ENCODE results near the gene SAMD1.

Gene SAMD1

DNA sequence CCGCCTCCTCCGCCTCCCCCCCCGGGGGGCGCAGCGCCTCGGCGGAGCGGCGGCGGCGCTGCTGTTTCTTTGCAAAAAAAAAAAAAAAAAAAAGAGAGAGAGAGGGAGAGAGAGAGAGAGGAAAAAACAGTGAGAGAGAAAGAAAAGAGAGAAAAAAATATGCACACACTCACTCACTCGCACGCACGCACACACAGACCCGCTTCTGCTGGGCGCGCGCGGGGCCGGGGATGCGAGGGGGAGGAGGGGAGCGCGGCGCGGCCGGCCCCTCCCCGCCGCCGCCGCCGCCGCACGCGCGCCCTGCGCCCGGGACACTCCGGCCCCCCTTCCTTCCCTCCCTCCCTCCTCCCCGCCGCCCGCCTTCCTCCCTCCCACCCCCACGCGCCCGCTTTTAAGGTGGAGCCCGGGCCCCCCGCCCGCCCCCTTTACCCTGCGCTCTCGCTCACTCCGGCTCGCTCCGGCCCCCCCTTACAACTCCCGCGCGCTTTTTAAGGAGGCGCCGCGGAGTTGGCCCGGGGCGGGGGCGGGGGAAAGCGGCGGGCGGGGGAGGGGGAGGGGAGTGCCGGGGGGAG lies at the start of gene SAMD1:
Gene SAMD1 (minus strand): TSS at position 243 of the 572 bp plus-strand sequence.
- peak; percentile 34 for DNase-seq

GRCh38 chr19:14139944-14140343 lies 49.4 kb upstream of the SAMD1 start:
- no peak for DNase-seq

DNA sequence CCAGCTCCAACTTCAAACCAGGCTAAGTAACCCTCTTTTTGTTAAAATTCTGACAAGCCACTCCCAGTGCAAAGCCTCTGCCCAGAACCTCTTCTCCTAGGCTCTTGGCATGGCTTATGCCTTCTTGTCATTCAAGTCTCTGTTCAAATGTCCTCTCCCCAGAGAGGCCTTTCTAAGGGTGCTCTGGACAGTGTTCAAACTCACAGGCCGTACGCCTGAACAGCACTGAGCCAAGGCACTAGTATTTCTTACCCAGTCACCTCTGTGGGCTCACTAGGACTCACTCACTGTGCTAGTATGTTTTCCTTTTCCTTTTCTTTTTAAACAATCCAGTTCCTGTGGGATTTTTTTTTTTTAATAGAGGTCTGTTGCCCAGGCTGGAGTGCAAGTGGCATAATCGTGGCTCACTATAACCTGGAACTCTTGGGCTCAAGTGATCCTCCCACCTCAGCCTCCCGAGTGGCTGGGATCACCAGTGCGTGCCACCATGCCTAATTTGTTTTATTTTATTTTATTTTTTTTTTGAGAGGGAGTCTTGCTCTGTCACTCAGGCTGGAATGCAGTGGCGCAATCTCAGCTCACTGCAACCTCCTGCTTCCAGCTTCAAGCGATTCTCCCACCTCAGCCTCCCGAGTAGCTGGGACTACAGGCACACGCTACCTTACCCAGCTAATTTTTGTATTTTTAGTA lies 48.2 kb upstream of the SAMD1 start:
- no peak for DNase-seq

DNA sequence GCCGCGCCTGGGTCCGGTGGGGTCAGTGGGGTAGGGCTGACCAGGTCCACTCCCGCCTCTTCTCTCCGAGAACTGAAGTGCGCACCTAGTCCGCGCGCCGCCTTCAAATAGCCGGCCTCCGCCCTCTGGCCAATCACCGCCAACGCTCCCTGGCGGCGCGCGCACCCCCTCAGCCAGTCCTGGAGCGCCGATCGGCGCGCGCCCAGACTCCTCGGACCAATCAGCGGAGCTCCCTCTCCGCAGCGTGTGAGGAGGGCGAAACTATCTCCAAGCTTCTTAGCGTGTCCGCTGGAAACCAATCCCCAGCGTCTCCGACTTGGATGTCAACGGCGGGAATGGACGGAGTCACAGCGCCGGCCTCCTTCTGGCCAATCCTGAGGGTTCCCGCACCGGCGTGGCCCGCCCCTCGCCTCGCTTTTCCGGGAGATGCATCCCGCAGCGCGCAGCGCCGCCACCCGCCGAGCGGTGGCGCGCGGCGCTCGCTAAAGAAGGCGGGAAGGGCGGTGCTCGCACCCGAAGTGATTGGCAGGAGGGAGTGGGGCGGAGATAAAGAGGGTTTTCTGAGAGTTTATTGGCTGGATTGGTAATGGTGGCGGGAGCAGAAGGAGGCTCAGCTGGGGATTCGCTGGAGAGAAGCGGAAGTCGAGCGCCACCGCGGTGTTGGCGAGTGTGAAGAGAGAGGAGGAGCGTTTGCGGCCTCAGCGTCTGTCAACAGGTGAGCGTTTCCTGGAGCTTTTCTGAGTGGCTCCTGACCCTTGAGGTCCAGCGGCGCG lies 46.1 kb upstream of the SAMD1 start, which contains the start of gene ASF1B:
Gene ASF1B (minus strand): TSS at position 81 of the 773 bp plus-strand sequence. CDS start 133 bp downstream, outside the sequence.
- DNase-seq, result peak; percentile 100

GRCh38 chr19:14135985-14136508 lies 45.5 kb upstream of the SAMD1 start:
- DNase-seq, result no peak

- DNase-seq, result no peak
Observed at GRCh38 chr19:14135355-14135754, 44.8 kb upstream of the SAMD1 start.

DNA sequence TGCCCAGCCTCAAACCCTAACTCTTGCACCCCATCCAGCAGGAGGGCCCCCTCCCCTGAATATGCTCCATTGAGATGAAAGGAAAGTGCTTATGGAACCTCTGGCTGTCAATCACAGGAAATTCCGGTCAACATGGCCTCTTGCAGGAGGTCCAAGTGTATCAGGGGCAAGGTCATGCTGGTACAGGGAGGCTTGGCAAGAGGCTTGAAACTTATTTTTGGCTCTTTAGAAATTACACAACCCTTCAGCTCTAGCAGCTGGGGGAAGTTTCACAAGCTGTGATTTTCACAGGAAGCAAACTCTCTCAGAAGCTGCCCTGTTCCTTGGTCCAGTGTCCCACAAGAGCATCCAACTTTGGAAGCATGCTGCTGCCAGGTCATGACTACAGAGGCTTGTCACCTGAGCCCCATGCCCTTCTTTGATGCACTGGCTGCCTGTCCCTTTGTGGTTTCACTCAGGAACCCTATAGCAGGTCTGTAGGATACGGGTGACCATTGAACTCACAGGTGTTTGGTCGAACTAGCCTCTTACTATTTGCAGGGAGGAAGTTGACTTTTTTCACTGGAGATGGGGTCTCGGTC lies 37.5 kb upstream of the SAMD1 start:
- no peak for DNase-seq

DNA sequence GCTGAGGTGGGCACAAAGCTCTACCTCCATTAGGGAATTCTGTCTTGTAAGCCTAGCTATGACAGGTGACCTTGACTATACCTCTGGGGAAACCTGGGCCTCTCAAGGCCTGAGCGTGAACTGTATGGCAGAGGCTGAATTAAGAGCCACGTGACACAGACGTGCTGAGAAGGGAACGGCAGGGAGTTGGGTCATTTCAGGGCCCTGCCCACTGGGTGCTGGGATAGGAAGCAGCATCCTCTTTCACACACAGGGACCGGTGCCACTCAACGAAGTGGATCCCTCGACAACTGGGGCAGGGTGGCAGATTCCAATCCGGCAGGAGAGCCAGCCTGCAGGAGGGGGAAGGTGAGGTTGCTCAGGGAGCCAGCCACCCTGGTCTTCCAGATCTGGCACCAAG lies 36.6 kb upstream of the SAMD1 start:
- DNase-seq, result no peak

DNA sequence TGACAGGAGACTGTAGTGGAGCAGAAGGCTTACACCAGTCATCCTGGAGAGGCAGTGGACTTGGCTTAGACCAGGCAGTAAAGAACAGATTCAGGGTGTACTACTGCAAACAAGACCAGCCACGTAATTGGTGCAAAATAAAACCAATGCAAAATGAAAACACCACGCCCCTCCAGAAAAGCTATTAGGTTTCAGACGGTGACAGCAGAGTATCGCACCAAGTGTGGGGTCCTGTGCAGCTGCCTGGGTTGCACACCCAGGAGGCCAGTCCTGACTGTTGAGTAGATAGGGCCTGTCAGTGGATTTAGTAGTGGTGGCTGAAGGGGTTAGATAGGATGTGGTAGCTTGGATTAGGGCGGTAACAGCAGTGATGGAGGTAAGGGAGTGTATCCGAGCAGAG lies 32.4 kb upstream of the SAMD1 start:
- no peak for DNase-seq

DNA sequence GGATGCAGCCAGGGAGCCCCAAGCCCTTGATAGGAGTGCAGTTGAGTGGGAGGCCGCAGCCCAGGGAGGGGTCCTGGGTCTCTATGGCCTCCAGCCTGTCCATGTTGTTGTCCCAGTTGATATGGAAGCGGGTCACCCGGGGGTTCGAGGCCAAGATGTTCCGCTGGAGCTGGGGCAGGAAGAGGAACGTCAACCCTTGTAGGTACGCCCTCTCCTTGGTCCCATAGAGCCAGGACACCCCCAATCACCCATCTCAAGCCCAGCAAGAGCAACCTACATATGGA lies 29.9 kb upstream of the SAMD1 start:
- no peak for DNase-seq

- no peak for DNase-seq
Observed at GRCh38 chr19:14119644-14120496, 29.3 kb upstream of the SAMD1 start.

GRCh38 chr19:14119146-14119545 lies 28.6 kb upstream of the SAMD1 start:
- DNase-seq, result no peak

DNA sequence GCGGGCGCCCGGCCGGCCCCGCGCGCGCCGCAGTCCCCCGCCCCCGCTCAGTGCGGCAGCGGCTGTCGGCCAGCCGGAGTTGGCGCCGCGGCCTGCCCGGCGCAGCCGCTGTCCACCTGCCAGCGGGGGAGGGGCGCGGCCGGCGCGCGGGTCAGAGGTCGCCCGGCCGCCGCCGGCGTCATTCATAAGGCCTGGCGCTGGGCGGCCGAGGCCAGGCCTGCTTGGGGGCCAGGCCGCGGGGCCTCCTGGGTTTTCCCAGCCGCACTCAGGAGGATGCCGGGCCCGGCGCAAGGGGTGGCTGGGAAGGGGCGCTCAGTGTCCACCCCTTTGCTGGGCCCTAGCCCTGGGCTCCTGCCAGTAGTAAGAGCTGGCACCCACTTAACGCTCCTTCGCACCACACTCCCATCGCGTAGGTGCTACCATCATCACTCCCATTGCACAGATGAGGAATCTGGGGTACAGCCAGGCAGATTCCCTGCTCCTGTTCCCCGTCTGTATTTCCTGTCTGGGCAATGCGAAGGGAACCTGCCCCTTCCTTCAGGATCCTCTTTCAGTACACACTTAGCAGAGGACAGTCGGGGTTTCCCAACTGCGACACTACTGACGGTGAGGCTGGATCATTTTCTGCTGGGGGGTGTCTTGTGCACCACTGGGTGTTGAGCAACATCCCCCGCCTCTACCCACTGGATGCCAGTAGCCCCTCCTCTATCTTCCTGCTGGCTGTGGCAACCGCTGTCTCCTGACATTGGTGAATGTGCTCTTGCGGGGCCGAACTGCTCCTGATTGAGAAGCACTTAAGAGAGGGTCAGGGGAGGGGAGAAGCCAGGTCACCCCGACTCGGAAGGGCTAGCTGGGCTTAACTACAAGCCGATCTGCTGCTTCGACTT lies 27.9 kb upstream of the SAMD1 start:
- no peak for DNase-seq

DNA sequence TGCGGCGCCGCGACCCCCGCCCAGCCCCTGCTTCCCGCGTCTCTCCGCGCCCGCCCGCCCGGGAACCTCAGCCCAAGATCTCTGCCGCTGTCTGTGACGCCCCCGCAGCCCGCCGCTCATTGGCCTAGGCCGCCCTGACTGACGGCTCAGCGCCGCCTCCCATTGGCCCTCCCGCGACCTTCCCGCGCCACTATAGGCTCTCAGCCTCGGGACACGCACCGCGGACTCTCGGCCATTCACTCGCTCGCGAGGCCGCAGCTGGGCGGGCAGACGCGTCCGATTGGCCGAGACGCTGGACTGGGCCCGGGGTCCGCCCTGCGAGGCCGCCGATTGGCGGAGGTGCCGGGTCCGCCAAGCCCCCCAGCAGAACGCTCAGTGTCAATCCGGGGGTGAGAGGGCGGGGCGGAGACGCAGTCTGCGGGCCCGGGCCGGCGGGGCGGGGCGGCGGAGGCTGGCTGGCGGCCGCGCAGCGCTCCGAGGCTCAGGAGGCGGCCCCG lies 27.2 kb upstream of the SAMD1 start, which contains the start of gene PRKACA:
Gene PRKACA (minus strand): TSS at position 95 of the 497 bp plus-strand sequence. CDS start 215 bp downstream, outside the sequence.
- peak; percentile 95 for DNase-seq

- no peak for DNase-seq
Observed at GRCh38 chr19:14116918-14117578, 26.5 kb upstream of the SAMD1 start.

GRCh38 chr19:14116525-14116917 lies 26.0 kb upstream of the SAMD1 start:
- DNase-seq, result no peak

DNA sequence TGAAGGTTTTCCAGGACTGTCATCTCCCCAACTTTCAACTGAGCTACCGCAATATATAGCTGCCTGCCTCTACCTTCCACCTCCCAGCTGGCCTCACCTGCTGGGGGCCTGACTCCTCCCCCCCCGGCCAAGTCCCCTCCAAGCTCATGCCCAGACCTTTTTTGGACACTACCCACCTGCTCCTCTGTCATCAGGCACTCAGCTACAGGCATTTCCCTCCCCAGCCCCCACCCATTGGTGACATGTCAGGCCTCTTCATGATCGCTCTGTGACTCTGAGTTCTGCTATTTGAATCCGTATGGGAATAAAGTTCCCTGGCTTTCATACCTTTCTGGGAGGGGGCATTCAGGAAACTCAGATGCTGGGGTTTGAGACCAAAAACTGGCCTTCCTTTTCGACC lies 25.2 kb upstream of the SAMD1 start:
- no peak for DNase-seq

- no peak for DNase-seq
Observed at GRCh38 chr19:14114854-14115253, 24.3 kb upstream of the SAMD1 start.

GRCh38 chr19:14114439-14114838 lies 23.9 kb upstream of the SAMD1 start:
- DNase-seq, result no peak

DNA sequence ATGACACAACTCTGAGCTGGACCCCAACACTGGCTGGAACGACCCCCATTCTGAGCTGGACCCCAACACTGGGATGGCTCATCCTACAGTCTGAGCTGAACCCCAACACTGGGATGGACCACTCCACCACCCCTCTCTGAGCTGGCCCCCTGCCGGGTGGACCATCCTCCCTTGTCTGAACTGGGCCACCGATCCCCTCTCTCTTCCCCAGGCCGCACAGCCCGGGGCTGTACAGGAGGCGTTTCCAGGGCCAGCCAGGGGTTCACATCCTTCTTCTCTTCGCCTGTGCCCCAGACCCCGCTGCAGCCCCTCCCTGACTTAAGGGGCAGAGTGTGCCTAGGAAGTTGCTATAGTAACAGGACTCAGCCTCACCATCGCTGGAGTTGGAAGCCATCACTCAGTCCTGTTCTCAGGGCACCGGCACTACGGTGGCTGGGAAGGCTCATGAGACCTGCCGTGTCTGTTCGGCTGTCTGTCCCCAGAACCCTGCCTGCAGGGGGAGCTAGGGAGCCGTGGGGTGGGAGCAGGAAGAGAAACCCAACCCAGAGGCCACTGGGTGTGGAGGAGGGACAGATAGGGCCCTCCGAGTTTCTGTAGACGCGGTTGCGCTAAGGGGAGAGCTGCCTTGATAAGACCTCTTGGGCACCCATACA lies 23.3 kb upstream of the SAMD1 start:
- DNase-seq, result no peak

All from DMS 273 treated with DMSO at 0.1 percent for 48 hours (cell line).